ENCODE data around the gene NMUR2.

DNA sequence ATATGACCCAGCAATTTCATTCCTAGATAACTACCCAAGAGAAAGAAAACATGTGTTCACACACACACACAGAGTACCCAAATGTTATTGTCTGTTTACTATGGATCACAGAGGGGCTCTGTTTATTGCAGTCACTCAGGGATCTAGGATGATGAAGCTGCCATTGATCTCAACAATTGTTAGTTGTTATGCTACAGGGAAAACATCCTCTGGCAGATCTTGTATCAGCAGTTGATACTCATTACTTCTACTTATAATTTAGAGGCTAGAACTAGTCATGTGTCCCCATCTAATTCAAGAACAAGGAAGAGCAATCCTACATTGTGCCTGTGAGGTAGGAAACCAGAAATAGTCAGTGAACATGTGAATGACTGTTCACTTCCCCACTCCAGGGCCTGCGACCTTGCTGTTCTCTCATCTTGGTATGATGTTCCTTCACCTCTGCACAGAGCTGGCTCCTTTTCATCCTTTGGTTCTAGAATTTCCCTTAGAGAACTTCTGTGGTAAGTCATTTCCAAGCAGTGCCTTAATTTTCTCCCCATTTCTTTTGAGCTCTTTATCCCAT is 30.3 kb downstream of the NMUR2 start:
- TF ChIP-seq POLR2AphosphoS5 (IDR thresholded peaks at IDR 0.05) (no peak), POLR2A (IDR thresholded peaks at IDR 0.05) (no peak)
- TF ChIP-seq, protein P1, sequence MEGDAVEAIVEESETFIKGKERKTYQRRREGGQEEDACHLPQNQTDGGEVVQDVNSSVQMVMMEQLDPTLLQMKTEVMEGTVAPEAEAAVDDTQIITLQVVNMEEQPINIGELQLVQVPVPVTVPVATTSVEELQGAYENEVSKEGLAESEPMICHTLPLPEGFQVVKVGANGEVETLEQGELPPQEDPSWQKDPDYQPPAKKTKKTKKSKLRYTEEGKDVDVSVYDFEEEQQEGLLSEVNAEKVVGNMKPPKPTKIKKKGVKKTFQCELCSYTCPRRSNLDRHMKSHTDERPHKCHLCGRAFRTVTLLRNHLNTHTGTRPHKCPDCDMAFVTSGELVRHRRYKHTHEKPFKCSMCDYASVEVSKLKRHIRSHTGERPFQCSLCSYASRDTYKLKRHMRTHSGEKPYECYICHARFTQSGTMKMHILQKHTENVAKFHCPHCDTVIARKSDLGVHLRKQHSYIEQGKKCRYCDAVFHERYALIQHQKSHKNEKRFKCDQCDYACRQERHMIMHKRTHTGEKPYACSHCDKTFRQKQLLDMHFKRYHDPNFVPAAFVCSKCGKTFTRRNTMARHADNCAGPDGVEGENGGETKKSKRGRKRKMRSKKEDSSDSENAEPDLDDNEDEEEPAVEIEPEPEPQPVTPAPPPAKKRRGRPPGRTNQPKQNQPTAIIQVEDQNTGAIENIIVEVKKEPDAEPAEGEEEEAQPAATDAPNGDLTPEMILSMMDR (IDR thresholded peaks at IDR 0.05 in 8 of 11, conservative IDR thresholded peaks at IDR 0.05 in 3 of 11) = no peak
